GM21367 (cell line): ENCODE measurements around the gene FAHD2A.
"Not testable (repeated sequence)": the region's sequence is repeated elsewhere in the genome, so short reads cannot be mapped to it uniquely, and the experiment has no call there.

Experiments used
- ATAC-seq: cut with Tn5 transposase; IDR thresholded peaks from one replicate; pipeline ENCODE4 v1.9.1; 2021; ENCODE audit not compliant: unreplicated experiment

FAHD2A gene

DNA sequence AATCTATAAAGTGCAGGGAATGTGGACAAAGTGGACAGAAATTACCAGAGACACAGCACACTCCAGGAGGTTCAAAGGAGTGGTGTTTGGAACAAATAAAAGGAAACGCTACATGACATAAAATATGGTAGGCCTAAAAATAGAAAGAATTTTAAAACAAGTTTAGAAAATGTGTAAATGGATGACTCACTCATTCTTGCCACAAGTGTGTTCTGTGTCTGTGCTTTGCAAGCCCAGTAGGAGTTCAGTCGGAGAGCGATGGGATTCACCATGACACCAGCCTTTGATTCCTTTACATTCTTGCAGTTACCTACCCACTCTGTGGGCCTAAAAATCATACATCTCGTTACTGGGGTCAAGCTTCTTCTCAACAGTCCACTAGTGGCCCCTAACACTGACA, 30.9 kb downstream of the FAHD2A start:
- not testable (repeated sequence) for ATAC-seq

DNA sequence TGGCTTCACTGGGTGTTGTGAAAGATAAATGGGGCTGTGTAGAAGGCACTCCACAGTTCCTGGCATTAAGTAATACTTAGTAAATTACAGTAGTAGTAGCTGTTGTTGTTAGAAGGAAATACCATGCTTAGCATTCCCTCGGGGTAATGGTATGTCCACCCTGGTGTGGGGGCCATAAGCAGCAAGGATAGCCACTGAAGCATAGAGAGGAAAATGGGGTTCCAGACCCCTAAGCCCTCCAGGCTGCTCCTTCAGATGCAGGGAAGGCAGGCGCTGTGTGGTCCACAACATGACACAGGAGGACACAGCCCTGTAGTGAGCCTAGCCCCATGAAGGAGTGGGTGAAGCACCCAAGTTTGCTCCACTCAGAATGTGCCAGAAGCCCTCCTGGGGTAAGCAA, 31.5 kb downstream of the FAHD2A start:
- ATAC-seq, result not testable (repeated sequence)

DNA sequence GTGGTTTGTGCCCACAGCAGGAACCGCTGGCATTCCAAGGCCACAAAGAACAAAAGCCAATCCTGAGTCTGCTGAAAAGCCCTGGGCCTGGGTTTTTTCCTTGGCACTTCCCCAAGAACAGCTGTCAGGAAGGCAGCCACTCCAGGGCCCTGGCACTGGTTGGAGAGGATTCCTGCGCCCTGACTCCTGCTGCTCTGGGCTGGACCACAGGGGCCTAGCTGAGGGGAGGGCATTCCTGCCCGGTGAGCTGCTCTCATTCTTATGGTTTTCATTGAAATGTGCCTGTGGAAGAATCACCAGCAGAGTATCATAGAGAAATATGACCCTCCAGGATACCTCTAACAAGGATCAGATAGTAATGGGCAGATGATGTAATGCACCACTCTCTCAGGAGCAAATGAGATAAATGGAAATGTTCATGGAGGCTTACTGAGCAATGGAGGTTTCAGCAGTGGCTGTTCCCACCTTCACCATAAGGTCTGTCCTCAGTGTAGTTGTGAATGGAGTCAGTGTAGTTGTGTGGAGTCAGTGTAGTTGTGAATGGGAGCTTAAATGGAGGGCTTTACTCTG, 32.1 kb downstream of the FAHD2A start:
- ATAC-seq, result not testable (repeated sequence)

DNA sequence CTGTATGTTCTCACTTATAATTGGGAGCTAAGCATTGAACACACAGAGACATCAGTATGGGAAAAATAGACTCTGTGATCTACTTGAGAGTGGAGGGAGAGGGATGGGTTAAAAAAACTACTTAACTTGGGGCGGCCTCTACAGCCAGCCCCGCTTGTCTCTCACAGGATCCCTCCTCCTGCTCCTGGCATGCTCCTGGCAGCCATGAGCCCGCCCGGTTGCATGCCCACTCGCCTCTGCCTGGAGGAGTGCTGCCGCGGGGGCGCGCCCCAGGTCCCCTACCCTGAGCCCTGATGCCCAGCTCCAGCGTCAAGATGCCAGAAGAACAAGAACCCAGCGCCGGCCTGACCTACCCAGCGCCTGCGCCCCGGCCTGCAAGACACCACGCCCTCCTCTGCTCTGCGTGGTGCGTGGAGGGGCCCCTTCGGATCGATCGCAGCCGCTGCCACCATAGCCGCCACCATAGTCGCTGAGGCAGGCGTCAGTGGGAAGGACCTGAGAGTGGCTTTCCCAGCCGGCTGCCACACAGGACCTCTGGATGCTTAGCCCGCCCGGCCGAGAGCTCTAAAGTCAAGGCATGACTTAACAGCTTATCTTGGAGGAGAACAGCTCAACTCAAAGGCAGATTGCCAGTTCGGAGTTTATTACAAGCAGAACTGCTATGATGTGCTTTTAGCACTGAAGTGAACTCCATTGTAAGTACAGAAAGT, 32.8 kb downstream of the FAHD2A start:
- ATAC-seq, result not testable (repeated sequence)

DNA sequence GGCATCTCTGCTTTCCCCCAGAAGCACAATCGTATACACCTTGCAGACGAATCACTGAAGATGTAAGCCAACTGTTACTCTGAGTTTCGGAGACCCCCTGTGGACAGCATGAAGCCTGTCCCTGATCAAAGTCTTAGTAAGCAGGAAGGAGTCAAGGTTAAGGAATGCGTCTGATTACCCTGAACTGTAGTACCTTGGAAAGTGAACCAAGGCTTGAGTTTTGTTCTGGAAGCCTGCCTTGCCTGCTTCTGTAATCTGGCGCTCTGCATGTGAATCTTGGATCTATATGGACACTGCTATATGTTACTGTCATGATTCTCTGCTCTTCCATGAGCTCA, 33.3 kb downstream of the FAHD2A start:
- ATAC-seq, result not testable (repeated sequence)

DNA sequence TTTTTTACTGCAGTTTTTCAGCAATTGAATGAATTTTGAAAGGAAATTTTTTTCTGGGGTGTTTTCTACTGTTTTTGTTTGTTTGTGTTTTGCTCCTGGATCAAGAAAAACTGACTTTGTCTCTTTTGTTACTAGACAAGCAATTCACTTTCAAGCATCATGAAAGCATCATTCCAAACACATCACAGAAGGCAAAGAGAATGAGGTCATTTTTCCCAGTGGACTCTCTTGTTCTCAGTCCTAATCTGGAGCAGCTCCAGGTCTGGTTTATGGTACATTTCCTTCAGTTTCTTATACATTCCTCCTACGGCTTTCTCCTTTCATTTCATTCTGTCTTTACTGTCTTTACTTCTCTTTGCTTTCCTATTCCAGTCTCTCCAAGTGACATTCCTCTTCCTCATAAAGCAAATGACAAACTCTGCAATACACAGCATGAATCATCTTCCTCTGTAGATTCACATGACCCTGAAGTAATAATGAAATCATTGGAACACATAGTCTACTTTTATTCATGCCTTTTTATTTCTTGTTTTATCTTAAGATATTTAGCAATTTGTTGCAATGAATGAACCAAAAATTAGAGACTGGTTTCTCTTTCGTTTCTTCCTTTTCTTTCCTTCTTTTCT, 40.1 kb downstream of the FAHD2A start:
- not testable (repeated sequence) for ATAC-seq

DNA sequence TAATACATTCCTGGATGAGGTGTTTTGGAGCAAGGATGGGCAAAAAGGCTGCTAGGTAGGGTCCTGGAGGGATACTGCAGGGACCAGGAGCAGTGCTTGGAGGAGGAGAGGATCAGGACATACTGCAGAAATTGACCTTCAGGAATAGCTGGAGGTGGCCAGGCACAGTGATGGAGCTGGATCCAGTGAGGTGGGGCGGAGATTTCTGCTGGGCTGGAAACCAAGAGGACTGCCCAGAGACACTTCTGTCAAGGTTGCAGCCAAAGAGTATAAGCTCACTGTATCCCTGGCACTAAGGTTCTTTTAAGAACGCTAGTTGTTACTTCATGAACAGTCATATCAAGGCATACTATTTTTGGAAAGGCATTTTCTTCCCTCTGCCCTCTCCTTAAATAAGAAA, 42.8 kb downstream of the FAHD2A start:
- not testable (repeated sequence) for ATAC-seq

DNA sequence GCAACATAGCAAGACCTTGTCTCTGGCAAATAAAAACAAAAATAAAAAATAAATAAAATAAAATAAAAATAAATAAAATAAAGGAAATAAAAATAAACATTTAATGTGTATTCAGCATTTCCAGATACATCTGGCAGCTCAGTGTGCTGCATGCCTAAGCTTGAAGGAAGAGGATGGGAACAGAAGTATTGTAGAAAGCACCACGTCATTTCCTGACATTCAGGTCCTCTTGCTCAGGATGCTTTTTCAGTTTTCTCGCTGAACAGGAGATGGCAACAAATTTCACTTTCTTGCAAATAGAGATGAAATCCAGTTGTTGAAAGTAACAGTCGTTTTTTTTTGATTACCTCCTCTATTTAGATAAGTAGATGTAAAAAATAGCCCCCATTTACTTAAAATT, 60.8 kb downstream of the FAHD2A start:
- not testable (repeated sequence) for ATAC-seq
